Hematopoietic multipotent progenitor cell treated with erythropoietin and hydrocortisone succinate and interleukin-3 and kit ligand, for 17 days (in vitro differentiated cells): ENCODE measurements around the gene CLK3.
"Not testable (repeated sequence)": the region's sequence is repeated elsewhere in the genome, so short reads cannot be mapped to it uniquely, and the experiment has no call there.

Experiments used
- DNase-seq: peaks from one replicate; pipeline ENCODE4 v3.0.0-alpha.2; 2015; ENCODE audit warnings: low spot score

Gene CLK3

GRCh38 chr15:74642348-74642733, 26.7 kb downstream of the CLK3 start:
- no peak for DNase-seq

- no peak for DNase-seq
These were observed 27.4 kb downstream of the CLK3 start for GRCh38 chr15:74642734-74643664.

GRCh38 chr15:74643665-74644204, 28.1 kb downstream of the CLK3 start:
- DNase-seq = no peak

- DNase-seq = no peak
These were observed 30.8 kb downstream of the CLK3 start for GRCh38 chr15:74646480-74646879.

- no peak for DNase-seq
These were observed 32.6 kb downstream of the CLK3 start for GRCh38 chr15:74648051-74648842.

GRCh38 chr15:74651242-74651741, 35.7 kb downstream of the CLK3 start:
- DNase-seq = no peak

GRCh38 chr15:74653426-74654102, 37.9 kb downstream of the CLK3 start:
- no peak for DNase-seq

- no peak for DNase-seq
These were observed 39.8 kb downstream of the CLK3 start for GRCh38 chr15:74655424-74655823.

- no peak for DNase-seq
These were observed 41.4 kb downstream of the CLK3 start for GRCh38 chr15:74656935-74657535.

- DNase-seq = no peak
These were observed 42.2 kb downstream of the CLK3 start for GRCh38 chr15:74657846-74658245.

GRCh38 chr15:74661280-74661679, 45.6 kb downstream of the CLK3 start:
- not testable (repeated sequence) for DNase-seq

GRCh38 chr15:74662064-74662860, 46.6 kb downstream of the CLK3 start:
- no peak for DNase-seq

- no peak for DNase-seq
These were observed 47.8 kb downstream of the CLK3 start for GRCh38 chr15:74663303-74664027.

GRCh38 chr15:74664028-74664616, 48.5 kb downstream of the CLK3 start:
- DNase-seq = no peak

- no peak for DNase-seq
These were observed 49.0 kb downstream of the CLK3 start for GRCh38 chr15:74664670-74665069.

- no peak for DNase-seq
These were observed 52.3 kb downstream of the CLK3 start for GRCh38 chr15:74667975-74668374.

- no peak for DNase-seq
These were observed 54.0 kb downstream of the CLK3 start for GRCh38 chr15:74669627-74670026.

GRCh38 chr15:74674161-74674560, 58.5 kb downstream of the CLK3 start:
- DNase-seq = no peak

- no peak for DNase-seq
These were observed 61.2 kb downstream of the CLK3 start for GRCh38 chr15:74676801-74677200.
